ENCODE measurements around the gene CHST11. TPM values are rescaled to one million over a fixed set of nuclear protein-coding genes. Genes with fewer than 3 reads are reported as not detected.

CHST11 gene
- total and polyA plus RNA-seq, 7 donors: 0.60 to 22.8 (median 10.0) TPM

DNA sequence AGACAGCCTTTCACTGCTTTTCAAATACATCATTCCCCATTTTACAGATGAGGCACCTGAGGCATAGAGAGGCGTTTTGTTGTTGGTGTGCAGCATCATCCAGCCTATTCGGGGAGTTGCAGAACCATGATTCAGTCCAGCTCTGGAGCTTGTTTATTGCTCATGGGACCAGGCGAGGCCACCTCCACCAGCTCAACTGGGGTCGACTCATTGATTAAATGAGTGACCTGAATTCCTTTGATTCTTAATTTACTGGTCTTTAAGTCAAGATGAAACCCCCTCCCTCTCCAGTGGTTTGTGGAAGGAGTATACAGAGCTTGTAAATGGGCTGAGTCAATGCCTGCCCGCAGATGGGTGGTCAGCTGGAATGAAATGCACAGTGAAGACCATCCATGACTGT lies 161.9 kb downstream of the CHST11 start:
- WGBS, 2 donors: 71 to 74% methylated on average over 5 of the region's 5 CpGs
- H3K4me1 ChIP-seq: peaks cover 0 to 30% (median 20%) of the 10 kb centered on the region in 4 donors
- H3K4me3 ChIP-seq: no peak overlapping the region
- no peak for DNase-seq
- intact Hi-C loops (cut with DNase I): no loop called here
- no peaks in the 10 kb centered on the region for H3K9me3 ChIP-seq
- no peaks in the 10 kb centered on the region for H3K36me3 ChIP-seq
- no peak overlapping the region for H3K27ac ChIP-seq
- no peak for TF ChIP-seq CTCF (IDR thresholded peaks at IDR 0.05)
- TF ChIP-seq POLR2AphosphoS5 (IDR thresholded peaks at IDR 0.05): no peak
- no peak for TF ChIP-seq POLR2A (IDR thresholded peaks at IDR 0.05)
- no peaks in the 10 kb centered on the region for H3K27me3 ChIP-seq

DNA sequence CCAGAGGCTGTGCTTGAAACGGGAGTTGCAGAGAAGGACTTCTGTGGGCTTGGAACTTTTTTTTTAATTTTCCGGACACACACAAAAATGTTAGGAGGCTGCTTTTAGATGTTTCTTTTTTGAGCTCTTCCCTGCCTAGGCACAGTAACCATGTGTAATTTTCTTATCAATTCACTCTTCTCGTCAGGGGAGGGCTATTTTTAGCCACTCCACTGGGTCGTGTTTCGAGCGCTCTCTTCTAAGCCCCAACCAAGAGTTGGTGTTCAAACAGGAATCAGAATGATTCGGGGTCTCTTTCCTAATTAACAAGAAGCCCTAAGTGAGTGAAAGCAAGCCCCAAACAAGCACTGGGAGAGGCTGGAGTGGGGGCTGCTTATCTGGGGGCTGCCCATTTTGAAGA lies 162.6 kb downstream of the CHST11 start:
- TF ChIP-seq EP300 (IDR thresholded peaks at IDR 0.05): no peak
- TF ChIP-seq CTCF (IDR thresholded peaks at IDR 0.05): no peak
- no peak for TF ChIP-seq POLR2AphosphoS5 (IDR thresholded peaks at IDR 0.05)
- TF ChIP-seq POLR2A (IDR thresholded peaks at IDR 0.05): no peak
- no peak overlapping the region for H3K4me3 ChIP-seq
- 80 to 89% methylated on average over 7 of the region's 7 CpGs for WGBS, 2 donors
- no peaks in the 10 kb centered on the region for H3K9me3 ChIP-seq
- no peak overlapping the region for H3K27ac ChIP-seq
- H3K4me1 ChIP-seq: peaks cover 0 to 25% (median 17%) of the 10 kb centered on the region in 4 donors
- H3K27me3 ChIP-seq: no peaks in the 10 kb centered on the region
- intact Hi-C loops (cut with DNase I): no loop called here
- DNase-seq: no peak
- no peaks in the 10 kb centered on the region for H3K36me3 ChIP-seq

DNA sequence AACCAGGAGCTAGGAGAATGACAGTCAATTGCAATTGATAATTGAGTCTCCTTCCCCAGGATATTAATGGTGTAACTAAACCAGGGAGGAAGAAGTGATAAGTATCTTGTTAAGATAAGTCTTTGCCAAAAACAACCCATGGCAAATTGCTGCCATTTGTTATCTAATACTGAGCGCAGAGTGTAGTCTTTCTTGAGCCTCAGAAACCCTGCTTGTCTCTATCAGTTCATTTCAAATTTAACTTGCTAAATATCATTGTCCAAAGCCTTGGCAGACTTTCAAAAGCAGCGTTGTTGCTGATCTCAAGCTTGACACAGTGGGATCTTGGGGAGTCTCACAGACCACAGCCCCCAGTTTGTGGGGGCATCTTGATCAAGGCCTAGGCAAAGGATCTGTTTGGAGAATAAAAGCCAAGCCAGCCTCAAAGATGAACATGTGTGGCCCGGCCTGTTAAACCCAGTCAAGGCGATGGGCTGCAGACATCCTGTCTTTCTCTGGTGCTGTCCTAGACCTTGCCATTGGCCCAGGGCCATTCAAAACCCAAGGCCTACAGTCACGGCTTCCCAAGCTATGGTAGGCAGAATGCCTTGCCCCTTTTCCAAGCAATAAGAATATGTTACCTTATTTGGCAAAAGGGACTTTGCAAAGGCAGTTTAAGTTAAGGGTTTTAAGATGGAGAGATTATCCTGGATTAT lies 164.2 kb downstream of the CHST11 start:
- WGBS, 2 donors: 77 to 84% methylated on average over 5 of the region's 5 CpGs
- Histone ChIP-seq H3K27ac (no peak overlapping the region), H3K9me3 (no peaks in the 10 kb centered on the region), H3K4me1 (peaks cover 0 to 10% (median 2%) of the 10 kb centered on the region in 4 donors), H3K27me3 (no peaks in the 10 kb centered on the region), H3K36me3 (no peaks in the 10 kb centered on the region), H3K4me3 (no peak overlapping the region)
- DNase-seq: no peak
- intact Hi-C loops (cut with DNase I): no loop called here
- no peak for TF ChIP-seq POLR2AphosphoS5 (IDR thresholded peaks at IDR 0.05)
- TF ChIP-seq EP300 (IDR thresholded peaks at IDR 0.05): no peak
- TF ChIP-seq POLR2A (IDR thresholded peaks at IDR 0.05): no peak
- no peak for TF ChIP-seq CTCF (IDR thresholded peaks at IDR 0.05)

DNA sequence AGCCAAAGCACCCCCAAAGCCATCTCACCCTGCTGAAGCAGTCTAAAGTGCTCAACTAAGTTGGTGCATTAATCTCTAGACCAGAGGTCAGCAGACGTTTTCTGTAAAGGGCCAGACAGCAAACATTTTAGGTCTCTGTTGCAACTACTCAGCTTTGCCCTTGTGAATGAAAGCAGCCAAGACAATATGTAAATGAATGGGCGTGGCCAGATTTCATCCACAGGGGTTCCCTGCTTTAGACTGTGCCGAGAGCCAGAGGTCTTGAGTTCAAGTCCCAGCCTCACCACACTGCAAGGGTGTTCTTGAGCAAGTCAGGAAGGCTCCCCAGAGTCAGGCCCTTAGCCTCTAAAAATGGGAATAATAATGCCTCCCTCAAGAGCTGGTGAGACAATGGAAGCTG lies 166.2 kb downstream of the CHST11 start:
- intact Hi-C loops (cut with DNase I): no loop called here
- Histone ChIP-seq H3K36me3 (no peaks in the 10 kb centered on the region), H3K27ac (no peak overlapping the region), H3K4me1 (peaks cover 0 to 5% (median 0%) of the 10 kb centered on the region in 4 donors), H3K9me3 (no peaks in the 10 kb centered on the region), H3K4me3 (no peak overlapping the region), H3K27me3 (no peaks in the 10 kb centered on the region)
- DNase-seq: no peak
- no peak for TF ChIP-seq CTCF (IDR thresholded peaks at IDR 0.05)
- WGBS, 2 donors: 47 to 73% methylated on average over 3 of the region's 3 CpGs

DNA sequence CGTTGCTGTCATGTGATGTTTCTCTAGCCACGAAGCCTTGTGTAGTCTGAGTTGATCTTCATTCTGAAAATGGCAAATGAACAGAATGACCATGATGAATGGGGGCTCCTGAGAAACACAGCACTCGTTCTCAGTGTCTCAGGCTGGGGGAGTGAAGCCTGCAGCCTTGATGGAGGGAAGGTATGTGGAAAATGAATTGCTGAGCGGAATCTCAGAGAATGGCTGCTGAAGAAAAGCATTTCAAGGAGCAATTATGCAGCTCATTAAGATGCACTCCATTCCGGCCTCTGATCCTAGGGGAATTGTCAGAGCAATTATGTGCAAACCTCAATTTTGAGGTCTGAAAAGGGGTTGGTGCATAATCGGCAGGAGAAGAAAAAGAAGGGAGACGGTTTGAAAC lies 167.1 kb downstream of the CHST11 start:
- 74 to 76% methylated on average over 7 of the region's 7 CpGs for WGBS, 2 donors
- Histone ChIP-seq H3K36me3 (no peaks in the 10 kb centered on the region), H3K4me1 (peaks cover 0 to 5% (median 0%) of the 10 kb centered on the region in 4 donors), H3K27me3 (no peaks in the 10 kb centered on the region), H3K9me3 (no peaks in the 10 kb centered on the region), H3K4me3 (no peak overlapping the region), H3K27ac (no peak overlapping the region)
- TF ChIP-seq POLR2A (IDR thresholded peaks at IDR 0.05): no peak
- no peak for TF ChIP-seq POLR2AphosphoS5 (IDR thresholded peaks at IDR 0.05)
- TF ChIP-seq EP300 (IDR thresholded peaks at IDR 0.05): no peak
- TF ChIP-seq CTCF (IDR thresholded peaks at IDR 0.05): no peak
- intact Hi-C loops (cut with DNase I): no loop called here
- DNase-seq: no peak

Data from sigmoid colon (tissue), 7 donors.